OCI-LY7 (cell line): ENCODE measurements around the gene EEF2K. TPM values are rescaled to one million over a fixed set of nuclear protein-coding genes. Genes with fewer than 3 reads are reported as not detected.
A peak's percentile ranks its signal among the peaks of the same experiment; 100 is the strongest.

Source experiments
- BruUV-seq: library from RNA; stranded (reverse); fragments of 400-500 nt; replicated peaks from 2 replicates; lab custom pipeline; 2021; lab: Mats Ljungman, UMichigan
- CTCF ChIA-PET: fragments of 300-600 bp; sonication (Branson Sonifier 250); formaldehyde crosslinking; loops from one replicate; lab custom pipeline; 2022; ENCODE audit warnings: antibody characterized with exemption; ENCODE audit not compliant: unreplicated experiment; lab: Charles Lee
- POLR2A ChIA-PET: fragments of 300-600 bp; sonication (Branson Sonifier 250); formaldehyde crosslinking; loops from one replicate; lab custom pipeline; 2022; ENCODE audit warnings: antibody characterized with exemption; lab: Charles Lee
- DNase-seq: peaks from one replicate; pipeline ENCODE4 v3.0.0-alpha.2; 2015; ENCODE audit warnings: low spot score
- H2AFZ ChIP-seq: fragments of 200-600 bp; sonication (generic), shearing (Covaris generic); 2 replicates; pipeline ENCODE4 v1.6.1; 2014; ENCODE audit warnings: mild to moderate bottlenecking, antibody characterized with exemption, low read length, moderate library complexity
- H3K27ac ChIP-seq: fragments of 200-600 bp; sonication (generic); 2 replicates; pipeline ENCODE4 v1.5.1; 2014; ENCODE audit warnings: mixed run types, low read depth, mild to moderate bottlenecking, moderate library complexity, low read length, inconsistent platforms; ENCODE audit not compliant: poor library complexity, severe bottlenecking
- H3K36me3 ChIP-seq: fragments of 200-600 bp; sonication (generic); 2 replicates; pipeline ENCODE4 v1.6.1; 2014; ENCODE audit warnings: mild to moderate bottlenecking, antibody characterized with exemption, low read length, moderate library complexity, mixed read lengths; ENCODE audit not compliant: insufficient read depth
- H3K4me1 ChIP-seq: fragments of 200-600 bp; sonication (generic); 2 replicates; pipeline ENCODE4 v1.5.1; 2014; ENCODE audit warnings: mild to moderate bottlenecking, low read length; ENCODE audit not compliant: insufficient read depth, poor library complexity, severe bottlenecking
- H3K4me2 ChIP-seq: fragments of 200-600 bp; sonication (generic); 2 replicates; pipeline ENCODE4 v1.6.1; 2014; ENCODE audit warnings: mild to moderate bottlenecking, low read length
- H3K4me3 ChIP-seq: fragments of 200-600 bp; sonication (generic); 2 replicates; pipeline ENCODE4 v1.5.1; 2014; ENCODE audit warnings: mild to moderate bottlenecking, low read depth, low read length; ENCODE audit not compliant: poor library complexity, severe bottlenecking
- H3K79me2 ChIP-seq: fragments of 200-600 bp; sonication (generic); 2 replicates; pipeline ENCODE4 v1.6.1; 2016; ENCODE audit warnings: low read depth, mild to moderate bottlenecking, low read length, moderate library complexity, mixed read lengths; ENCODE audit not compliant: insufficient read depth
- H3K9me2 ChIP-seq: fragments of 200-600 bp; sonication (generic); 2 replicates; pipeline ENCODE4 v1.6.1; 2016; ENCODE audit warnings: mild to moderate bottlenecking, low read length, mixed read lengths; ENCODE audit not compliant: insufficient read depth
- H3K9me3 ChIP-seq: fragments of 200-600 bp; sonication (generic); 2 replicates; pipeline ENCODE4 v1.6.1; 2014; ENCODE audit warnings: mild to moderate bottlenecking, mixed run types, low read length, mixed read lengths
- H4K20me1 ChIP-seq: fragments of 200-600 bp; sonication (generic); 2 replicates; pipeline ENCODE4 v1.6.1; 2014; ENCODE audit warnings: mild to moderate bottlenecking, antibody characterized with exemption, low read length, moderate library complexity, mixed read lengths; ENCODE audit not compliant: insufficient read depth
- CTCF ChIP-seq: fragments of 200-600 bp; sonication (generic); conservative IDR thresholded peaks from 2 replicates; pipeline ENCODE4 v1.5.1; 2014; ENCODE audit warnings: mild to moderate bottlenecking, antibody characterized with exemption, low read length, moderate library complexity, mixed read lengths
- EZH2phosphoT487 ChIP-seq: fragments of 200-600 bp; sonication (generic); IDR thresholded peaks from 2 replicates; pipeline ENCODE4 v1.6.1; 2018; ENCODE audit warnings: low read depth, borderline replicate concordance, mild to moderate bottlenecking, mixed run types, antibody characterized with exemption, low read length, moderate library complexity, mixed read lengths
- intact Hi-C: fragments of 100-400 bp; cut with micrococcal nuclease; formaldehyde crosslinking; loops from one replicate; pipeline ENCODE4 v1.10.0; 2022; ENCODE audit not compliant: unreplicated experiment
- total RNA-seq, 2 experiments: library from RNA; depleted of rRNA in 1 of 2; stranded (reverse); fragments of >200 nt in 1 of 2; shearing (Covaris generic) in 1 of 2; gene quantifications; 2 replicates each; pipeline ENCODE4 v1.2.3, GENCODE V29; 2014 to 2022

The EEF2K gene
- total RNA-seq, 2 experiments from 2014 or later, result 23.8 to 42.3 TPM

DNA sequence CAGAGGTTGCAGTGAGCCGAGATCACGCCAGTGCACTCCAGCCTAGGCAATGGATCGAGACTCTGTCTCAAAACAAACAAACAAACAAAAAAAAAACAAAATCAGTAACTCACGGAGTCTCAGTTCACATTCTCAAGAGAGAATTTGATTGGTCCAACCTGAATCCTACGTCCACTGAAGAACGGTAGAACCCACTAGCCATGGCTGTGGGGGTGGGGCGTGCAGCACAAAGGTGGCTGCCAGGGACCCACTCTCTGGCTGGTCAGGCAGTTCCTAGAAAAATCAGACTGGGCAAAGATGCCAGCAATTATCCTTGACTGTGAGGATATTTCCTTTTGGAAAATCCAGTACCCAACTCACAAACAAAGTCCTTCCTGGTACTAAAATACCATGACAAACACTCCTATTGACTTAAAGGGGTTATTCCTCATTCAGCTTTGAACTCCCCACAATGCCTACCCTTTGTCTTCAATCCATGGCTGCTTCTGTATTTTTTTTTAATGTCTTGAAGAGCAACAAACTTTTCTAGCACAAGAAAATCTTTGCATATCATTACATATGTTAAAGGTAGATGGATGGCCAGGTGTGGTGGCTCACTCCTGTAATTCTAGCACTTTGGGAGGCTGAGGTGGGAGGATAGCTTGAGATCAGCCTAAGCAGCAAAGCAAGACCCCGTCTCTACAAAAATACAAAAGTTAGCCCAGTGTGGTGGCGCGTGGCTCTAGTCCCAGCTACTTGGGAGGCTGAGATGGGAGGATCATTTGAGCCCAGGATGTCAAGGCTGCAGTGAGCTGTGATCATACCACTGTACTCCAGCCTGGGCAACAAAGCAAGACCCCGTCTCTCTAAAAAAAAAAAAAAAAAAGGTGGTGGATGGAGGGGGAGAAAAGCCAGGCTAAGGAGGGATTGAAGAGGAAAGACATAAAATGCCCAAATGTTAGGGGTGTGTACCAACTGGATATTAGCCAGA, 87.3 kb downstream of the EEF2K start:
- TF ChIP-seq EZH2phosphoT487 (no peak), CTCF (no peak)
- 0 out of 2 replicates have a peak, but pooled peaks cover 6% of the 10 kb centered on the region for H3K36me3 ChIP-seq
- CTCF ChIA-PET, result no interaction called here
- no TSS peak for BruUV-seq
- intact Hi-C loops, result no loop called here
- peaks cover 10% of the 10 kb centered on the region; the same call in 1 of the 2 replicates for H3K79me2 ChIP-seq
- POLR2A ChIA-PET, result interaction anchor here (0.7 kb wide), 1 partner anchor 378 kb away, joined by 4 read pairs; no protein-coding TSS in a partner anchor
- DNase-seq, result no peak
- H4K20me1 ChIP-seq, result peaks cover 5% of the 10 kb centered on the region; the same call in 1 of the 2 replicates
- H3K4me2 ChIP-seq, result no peak overlapping the region
- no peaks in the 10 kb centered on the region for H3K9me3 ChIP-seq
- no peaks in the 10 kb centered on the region for H3K9me2 ChIP-seq
- no peak overlapping the region for H3K4me3 ChIP-seq
- H3K4me1 ChIP-seq, result peaks cover 10% of the 10 kb centered on the region
- no peak overlapping the region for H3K27ac ChIP-seq
- H2AFZ ChIP-seq, result no peak overlapping the region

- ChIA-PET POLR2A (interaction anchor here (0.6 to 1.6 kb wide), 4 partner anchors 78 to 196 kb away, joined by 3 to 8 read pairs (median 3); partner anchors contain the start of gene EEF2K), CTCF (no interaction called here)
- peak overlapping the region; percentile 87 for H2AFZ ChIP-seq
- H3K4me2 ChIP-seq, result peak overlapping the region; percentile 67
- no TSS peak for BruUV-seq
- intact Hi-C loops, result loop anchor here (1.0 to 5.0 kb wide), 6 partner anchors 90 to 1394 kb away; partner anchors contain the start of genes DCUN1D3, EEF2K, LYRM1 and MOSMO
- TF ChIP-seq EZH2phosphoT487, result no peak
- TF ChIP-seq CTCF, result no peak
- no peaks in the 10 kb centered on the region for H3K9me2 ChIP-seq
- peak overlapping the region; percentile 95 for H3K4me3 ChIP-seq
- H3K79me2 ChIP-seq, result peaks cover 41% of the 10 kb centered on the region
- DNase-seq, result peak; percentile 39
- peaks cover 22% of the 10 kb centered on the region for H3K36me3 ChIP-seq
- H3K27ac ChIP-seq, result peak overlapping the region; percentile 12
- peaks cover 25% of the 10 kb centered on the region for H3K4me1 ChIP-seq
- H3K9me3 ChIP-seq, result no peaks in the 10 kb centered on the region
- H4K20me1 ChIP-seq, result peaks cover 10% of the 10 kb centered on the region
These were observed 90.4 kb downstream of the EEF2K start for GRCh38 chr16:22296225-22297113.
